GM23338 (cell line): ENCODE data around the gene OXNAD1. TPM values are rescaled to one million over a fixed set of nuclear protein-coding genes. Genes with fewer than 3 reads are reported as not detected.

Experiments used
- ATAC-seq: fragments of 200-7000 bp; cut with Tn5 transposase; 3 replicates; pipeline ENCODE4 v1.9.1; 2020
- DNase-seq: peaks from one replicate; pipeline ENCODE4 v3.0.0-alpha.2; 2015; ENCODE audit warnings: low spot score
- H2AFZ ChIP-seq: fragments of 200-600 bp; sonication (generic); 2 replicates; pipeline ENCODE4 v1.8.0; 2016; ENCODE audit warnings: antibody characterized with exemption, mild to moderate bottlenecking, moderate library complexity
- H3F3A ChIP-seq: fragments of 200-600 bp; sonication (generic); replicated peaks from 2 replicates; pipeline ENCODE4 v1.8.0; 2017; ENCODE audit warnings: antibody characterized with exemption, mixed run types, low read depth
- H3K27ac ChIP-seq: fragments of 200-600 bp; sonication (generic); 2 replicates; pipeline ENCODE4 v1.6.1; 2016; ENCODE audit warnings: low read depth
- H3K27me3 ChIP-seq: fragments of 200-600 bp; sonication (generic); 2 replicates; pipeline ENCODE4 v1.8.0; 2016; ENCODE audit warnings: mild to moderate bottlenecking, mixed run types, moderate library complexity; ENCODE audit not compliant: insufficient read depth
- H3K36me3 ChIP-seq: fragments of 200-600 bp; sonication (generic); 2 replicates; pipeline ENCODE4 v1.8.0; 2016; ENCODE audit warnings: mild to moderate bottlenecking; ENCODE audit not compliant: insufficient read depth
- H3K4me1 ChIP-seq: fragments of 200-600 bp; sonication (generic); 2 replicates; pipeline ENCODE4 v1.8.0; 2016; ENCODE audit warnings: mild to moderate bottlenecking, moderate library complexity; ENCODE audit not compliant: insufficient read depth
- H3K4me2 ChIP-seq: fragments of 200-600 bp; sonication (generic); 2 replicates; pipeline ENCODE4 v1.7.1; 2017; ENCODE audit warnings: mixed run types
- H3K4me3 ChIP-seq: fragments of 200-600 bp; sonication (generic); 2 replicates; pipeline ENCODE4 v1.6.1; 2016; ENCODE audit warnings: mixed run types
- H3K79me2 ChIP-seq: fragments of 200-600 bp; sonication (generic); replicated peaks from 2 replicates; pipeline ENCODE4 v1.8.0; 2017; ENCODE audit warnings: mild to moderate bottlenecking; ENCODE audit not compliant: insufficient read depth
- H3K9me2 ChIP-seq: fragments of 200-600 bp; sonication (generic); 2 replicates; pipeline ENCODE4 v1.8.0; 2017; ENCODE audit not compliant: insufficient read depth
- H4K20me1 ChIP-seq: fragments of 200-600 bp; sonication (generic); replicated peaks from 2 replicates; pipeline ENCODE4 v1.8.0; 2017; ENCODE audit warnings: mild to moderate bottlenecking; ENCODE audit not compliant: insufficient read depth
- H3K27ac Mint-ChIP-seq: 2 replicates; pipeline ENCODE4 v1.8.0; 2020; ENCODE audit warnings: inconsistent platforms, mild to moderate bottlenecking, moderate library complexity, mixed read lengths
- H3K27me3 Mint-ChIP-seq: 3 replicates; pipeline ENCODE4 v1.8.0; 2022; ENCODE audit warnings: low read depth, mild to moderate bottlenecking, moderate library complexity, mixed read lengths, inconsistent platforms; ENCODE audit not compliant: insufficient read depth, poor library complexity
- H3K36me3 Mint-ChIP-seq: 3 replicates; pipeline ENCODE4 v1.8.0; 2021; ENCODE audit warnings: low read depth, mild to moderate bottlenecking, inconsistent platforms, moderate library complexity, mixed read lengths
- H3K4me1 Mint-ChIP-seq: 3 replicates; pipeline ENCODE4 v1.8.0; 2020; ENCODE audit warnings: mild to moderate bottlenecking, inconsistent platforms, mixed read lengths
- H3K4me3 Mint-ChIP-seq: 3 replicates; pipeline ENCODE4 v1.8.0; 2021; ENCODE audit warnings: moderate library complexity, mild to moderate bottlenecking, inconsistent platforms, mixed read lengths
- H3K9me3 Mint-ChIP-seq: 3 replicates; pipeline ENCODE4 v1.8.0; 2020; ENCODE audit warnings: moderate library complexity, mild to moderate bottlenecking, inconsistent platforms, mixed read lengths
- EZH2 ChIP-seq: fragments of 200-600 bp; sonication (generic); IDR thresholded peaks from one replicate; pipeline ENCODE4 v1.8.0; 2017; ENCODE audit warnings: antibody characterized with exemption, mild to moderate bottlenecking, low read depth; ENCODE audit not compliant: unreplicated experiment
- JUNB ChIP-seq: IDR thresholded peaks from one replicate; pipeline ENCODE4 v1.6.1; 2016; ENCODE audit warnings: antibody characterized with exemption; ENCODE audit not compliant: unreplicated experiment
- NANOG ChIP-seq: IDR thresholded peaks from 2 replicates; pipeline ENCODE4 v1.6.1; 2016; ENCODE audit warnings: antibody characterized with exemption, borderline replicate concordance
- ZNF331 ChIP-seq: fragments of 250-450 bp; sonication (Bioruptor Pico); IDR thresholded peaks from 2 replicates; pipeline ENCODE4 v1.5.0; 2020; ENCODE audit warnings: low read depth, mild to moderate bottlenecking, moderate library complexity
- polyA plus RNA-seq: library from polyadenylated mRNA; unstranded; fragments of >200 nt; fragmentation: Nextera tagmentation; extraction: Ambion mirVana; gene quantifications from 2 replicates; pipeline ENCODE4 v1.2.1, GENCODE V29; 2016
- total RNA-seq: library from RNA; depleted of rRNA; stranded (reverse); fragments of >200 nt; shearing (Covaris generic); gene quantifications from 2 replicates; pipeline ENCODE4 v1.2.3, GENCODE V29; 2014
- TF ChIP-seq, protein P1 (sequence below): IDR thresholded peaks from one replicate; pipeline ENCODE4 v1.6.1; 2018; ENCODE audit warnings: antibody characterized with exemption; ENCODE audit not compliant: unreplicated experiment
- TF ChIP-seq, protein P2 (sequence below): fragments of 250-450 bp; sonication (Bioruptor Pico); IDR thresholded peaks from 2 replicates; pipeline ENCODE4 v1.5.0; 2020; ENCODE audit warnings: mild to moderate bottlenecking, moderate library complexity

OXNAD1 gene
- total and polyA plus RNA-seq, 2 experiments from 2014 or later = 22.9 to 34.2 TPM

DNA sequence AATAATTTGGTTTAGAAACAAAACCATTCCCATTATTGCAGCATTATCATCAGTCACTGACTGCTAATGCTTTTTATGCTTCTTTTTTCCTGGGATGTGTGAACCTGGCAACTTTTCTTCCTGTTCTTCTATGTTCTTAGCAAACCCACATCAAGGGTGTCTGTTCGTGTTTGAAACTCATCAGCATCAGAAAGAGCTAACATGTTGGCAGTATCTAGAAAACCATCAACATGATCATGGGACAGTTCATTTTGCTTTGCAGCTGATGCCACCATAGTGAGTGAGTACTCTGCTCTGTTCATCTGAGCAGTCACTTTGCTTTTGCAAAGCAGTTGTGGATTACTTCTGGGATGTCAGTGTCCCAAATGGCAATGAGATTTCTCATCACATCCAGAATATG, 6.1 kb upstream of the OXNAD1 start:
- ATAC-seq (no peak), DNase-seq (no peak)
- Mint-ChIP-seq H3K27me3 (no peaks in the 10 kb centered on the region), H3K4me3 (no peak overlapping the region), H3K4me1 (peaks cover under 1% of the 10 kb centered on the region; the same call in 2 of the 3 replicates), H3K27ac (no peak overlapping the region), H3K36me3 (peaks cover 6% of the 10 kb centered on the region; the same call in 2 of the 3 replicates), H3K9me3 (no peaks in the 10 kb centered on the region)
- no peak overlapping the region for H2AFZ ChIP-seq
- peaks cover 5% of the 10 kb centered on the region; the same call in 1 of the 2 replicates for H4K20me1 ChIP-seq
- no peaks in the 10 kb centered on the region for H3F3A ChIP-seq
- no peak overlapping the region for H3K4me3 ChIP-seq
- no peaks in the 10 kb centered on the region for H3K4me1 ChIP-seq
- H3K36me3 ChIP-seq = peaks cover 9% of the 10 kb centered on the region
- no peak overlapping the region for H3K27ac ChIP-seq
- H3K27me3 ChIP-seq = no peaks in the 10 kb centered on the region
- H3K79me2 ChIP-seq = peaks cover 23% of the 10 kb centered on the region
- no peaks in the 10 kb centered on the region for H3K9me2 ChIP-seq
- TF ChIP-seq, protein P1, sequence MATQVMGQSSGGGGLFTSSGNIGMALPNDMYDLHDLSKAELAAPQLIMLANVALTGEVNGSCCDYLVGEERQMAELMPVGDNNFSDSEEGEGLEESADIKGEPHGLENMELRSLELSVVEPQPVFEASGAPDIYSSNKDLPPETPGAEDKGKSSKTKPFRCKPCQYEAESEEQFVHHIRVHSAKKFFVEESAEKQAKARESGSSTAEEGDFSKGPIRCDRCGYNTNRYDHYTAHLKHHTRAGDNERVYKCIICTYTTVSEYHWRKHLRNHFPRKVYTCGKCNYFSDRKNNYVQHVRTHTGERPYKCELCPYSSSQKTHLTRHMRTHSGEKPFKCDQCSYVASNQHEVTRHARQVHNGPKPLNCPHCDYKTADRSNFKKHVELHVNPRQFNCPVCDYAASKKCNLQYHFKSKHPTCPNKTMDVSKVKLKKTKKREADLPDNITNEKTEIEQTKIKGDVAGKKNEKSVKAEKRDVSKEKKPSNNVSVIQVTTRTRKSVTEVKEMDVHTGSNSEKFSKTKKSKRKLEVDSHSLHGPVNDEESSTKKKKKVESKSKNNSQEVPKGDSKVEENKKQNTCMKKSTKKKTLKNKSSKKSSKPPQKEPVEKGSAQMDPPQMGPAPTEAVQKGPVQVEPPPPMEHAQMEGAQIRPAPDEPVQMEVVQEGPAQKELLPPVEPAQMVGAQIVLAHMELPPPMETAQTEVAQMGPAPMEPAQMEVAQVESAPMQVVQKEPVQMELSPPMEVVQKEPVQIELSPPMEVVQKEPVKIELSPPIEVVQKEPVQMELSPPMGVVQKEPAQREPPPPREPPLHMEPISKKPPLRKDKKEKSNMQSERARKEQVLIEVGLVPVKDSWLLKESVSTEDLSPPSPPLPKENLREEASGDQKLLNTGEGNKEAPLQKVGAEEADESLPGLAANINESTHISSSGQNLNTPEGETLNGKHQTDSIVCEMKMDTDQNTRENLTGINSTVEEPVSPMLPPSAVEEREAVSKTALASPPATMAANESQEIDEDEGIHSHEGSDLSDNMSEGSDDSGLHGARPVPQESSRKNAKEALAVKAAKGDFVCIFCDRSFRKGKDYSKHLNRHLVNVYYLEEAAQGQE = no peak
- H3K4me2 ChIP-seq = no peak overlapping the region

DNA sequence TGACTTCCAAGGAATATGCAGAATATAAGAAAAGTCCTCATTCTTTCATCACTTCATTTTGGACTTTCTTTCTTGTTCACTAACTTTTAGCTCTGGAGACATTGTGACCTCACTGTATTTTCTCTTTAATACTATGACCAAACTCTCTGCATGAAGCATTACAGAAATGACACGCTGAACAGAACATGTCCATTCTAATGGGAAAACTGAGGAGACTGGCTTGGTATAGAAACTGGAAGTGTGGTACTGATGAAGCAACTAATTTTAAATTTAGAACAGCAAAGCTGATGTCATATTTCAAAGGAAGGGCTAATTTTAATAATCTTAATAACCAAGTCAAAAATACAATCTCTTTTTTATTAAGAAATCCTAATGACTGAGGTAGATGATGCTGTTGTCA, 5.0 kb upstream of the OXNAD1 start:
- H3K4me3 Mint-ChIP-seq = no peak overlapping the region
- H3K27ac Mint-ChIP-seq = no peak overlapping the region
- H3K27me3 Mint-ChIP-seq = peaks cover 2% of the 10 kb centered on the region

More for the DNA sequence above, 5.0 kb upstream of the OXNAD1 start:
- Histone ChIP-seq H2AFZ (no peak overlapping the region), H3K79me2 (peaks cover 31% of the 10 kb centered on the region), H3K27ac (no peak overlapping the region), H3F3A (no peaks in the 10 kb centered on the region), H3K4me3 (no peak overlapping the region), H4K20me1 (peaks cover 5% of the 10 kb centered on the region; the same call in 1 of the 2 replicates), H3K27me3 (no peaks in the 10 kb centered on the region), H3K9me2 (no peaks in the 10 kb centered on the region), H3K4me1 (no peaks in the 10 kb centered on the region), H3K4me2 (no peak overlapping the region), H3K36me3 (peaks cover 9% of the 10 kb centered on the region)
- H3K9me3 Mint-ChIP-seq = no peaks in the 10 kb centered on the region
- TF ChIP-seq, protein P2, sequence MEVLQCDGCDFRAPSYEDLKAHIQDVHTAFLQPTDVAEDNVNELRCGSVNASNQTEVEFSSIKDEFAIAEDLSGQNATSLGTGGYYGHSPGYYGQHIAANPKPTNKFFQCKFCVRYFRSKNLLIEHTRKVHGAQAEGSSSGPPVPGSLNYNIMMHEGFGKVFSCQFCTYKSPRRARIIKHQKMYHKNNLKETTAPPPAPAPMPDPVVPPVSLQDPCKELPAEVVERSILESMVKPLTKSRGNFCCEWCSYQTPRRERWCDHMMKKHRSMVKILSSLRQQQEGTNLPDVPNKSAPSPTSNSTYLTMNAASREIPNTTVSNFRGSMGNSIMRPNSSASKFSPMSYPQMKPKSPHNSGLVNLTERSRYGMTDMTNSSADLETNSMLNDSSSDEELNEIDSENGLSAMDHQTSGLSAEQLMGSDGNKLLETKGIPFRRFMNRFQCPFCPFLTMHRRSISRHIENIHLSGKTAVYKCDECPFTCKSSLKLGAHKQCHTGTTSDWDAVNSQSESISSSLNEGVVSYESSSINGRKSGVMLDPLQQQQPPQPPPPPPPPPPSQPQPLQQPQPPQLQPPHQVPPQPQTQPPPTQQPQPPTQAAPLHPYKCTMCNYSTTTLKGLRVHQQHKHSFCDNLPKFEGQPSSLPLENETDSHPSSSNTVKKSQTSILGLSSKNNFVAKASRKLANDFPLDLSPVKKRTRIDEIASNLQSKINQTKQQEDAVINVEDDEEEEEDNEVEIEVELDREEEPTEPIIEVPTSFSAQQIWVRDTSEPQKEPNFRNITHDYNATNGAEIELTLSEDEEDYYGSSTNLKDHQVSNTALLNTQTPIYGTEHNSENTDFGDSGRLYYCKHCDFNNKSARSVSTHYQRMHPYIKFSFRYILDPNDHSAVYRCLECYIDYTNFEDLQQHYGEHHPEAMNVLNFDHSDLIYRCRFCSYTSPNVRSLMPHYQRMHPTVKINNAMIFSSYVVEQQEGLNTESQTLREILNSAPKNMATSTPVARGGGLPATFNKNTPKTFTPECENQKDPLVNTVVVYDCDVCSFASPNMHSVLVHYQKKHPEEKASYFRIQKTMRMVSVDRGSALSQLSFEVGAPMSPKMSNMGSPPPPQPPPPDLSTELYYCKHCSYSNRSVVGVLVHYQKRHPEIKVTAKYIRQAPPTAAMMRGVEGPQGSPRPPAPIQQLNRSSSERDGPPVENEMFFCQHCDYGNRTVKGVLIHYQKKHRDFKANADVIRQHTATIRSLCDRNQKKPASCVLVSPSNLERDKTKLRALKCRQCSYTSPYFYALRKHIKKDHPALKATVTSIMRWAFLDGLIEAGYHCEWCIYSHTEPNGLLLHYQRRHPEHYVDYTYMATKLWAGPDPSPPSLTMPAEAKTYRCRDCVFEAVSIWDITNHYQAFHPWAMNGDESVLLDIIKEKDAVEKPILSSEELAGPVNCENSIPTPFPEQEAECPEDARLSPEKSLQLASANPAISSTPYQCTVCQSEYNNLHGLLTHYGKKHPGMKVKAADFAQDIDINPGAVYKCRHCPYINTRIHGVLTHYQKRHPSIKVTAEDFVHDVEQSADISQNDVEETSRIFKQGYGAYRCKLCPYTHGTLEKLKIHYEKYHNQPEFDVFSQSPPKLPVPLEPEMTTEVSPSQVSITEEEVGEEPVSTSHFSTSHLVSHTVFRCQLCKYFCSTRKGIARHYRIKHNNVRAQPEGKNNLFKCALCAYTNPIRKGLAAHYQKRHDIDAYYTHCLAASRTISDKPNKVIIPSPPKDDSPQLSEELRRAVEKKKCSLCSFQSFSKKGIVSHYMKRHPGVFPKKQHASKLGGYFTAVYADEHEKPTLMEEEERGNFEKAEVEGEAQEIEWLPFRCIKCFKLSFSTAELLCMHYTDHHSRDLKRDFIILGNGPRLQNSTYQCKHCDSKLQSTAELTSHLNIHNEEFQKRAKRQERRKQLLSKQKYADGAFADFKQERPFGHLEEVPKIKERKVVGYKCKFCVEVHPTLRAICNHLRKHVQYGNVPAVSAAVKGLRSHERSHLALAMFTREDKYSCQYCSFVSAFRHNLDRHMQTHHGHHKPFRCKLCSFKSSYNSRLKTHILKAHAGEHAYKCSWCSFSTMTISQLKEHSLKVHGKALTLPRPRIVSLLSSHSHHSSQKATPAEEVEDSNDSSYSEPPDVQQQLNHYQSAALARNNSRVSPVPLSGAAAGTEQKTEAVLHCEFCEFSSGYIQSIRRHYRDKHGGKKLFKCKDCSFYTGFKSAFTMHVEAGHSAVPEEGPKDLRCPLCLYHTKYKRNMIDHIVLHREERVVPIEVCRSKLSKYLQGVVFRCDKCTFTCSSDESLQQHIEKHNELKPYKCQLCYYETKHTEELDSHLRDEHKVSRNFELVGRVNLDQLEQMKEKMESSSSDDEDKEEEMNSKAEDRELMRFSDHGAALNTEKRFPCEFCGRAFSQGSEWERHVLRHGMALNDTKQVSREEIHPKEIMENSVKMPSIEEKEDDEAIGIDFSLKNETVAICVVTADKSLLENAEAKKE = no peak
- TF ChIP-seq, protein P1 = no peak
- TF ChIP-seq ZNF331 (CRISPR knock-in tag) (no peak), JUNB (no peak), EZH2 (no peak), NANOG (no peak)
- no peak for ATAC-seq
- DNase-seq = no peak
- peaks cover 4% of the 10 kb centered on the region; the same call in 2 of the 3 replicates for H3K4me1 Mint-ChIP-seq
- peaks cover 6% of the 10 kb centered on the region; the same call in 2 of the 3 replicates for H3K36me3 Mint-ChIP-seq
